GM21447 (cell line): ENCODE data around the gene XYLT1.

ENCODE experiments used
- ATAC-seq: cut with Tn5 transposase; IDR thresholded peaks from one replicate; pipeline ENCODE4 v1.9.1; 2021; ENCODE audit not compliant: unreplicated experiment

Gene XYLT1

GRCh38 chr16:17377360-17378324, 93.1 kb downstream of the XYLT1 start:
- peak; percentile 66 for ATAC-seq

GRCh38 chr16:17375461-17376304, 95.1 kb downstream of the XYLT1 start:
- ATAC-seq: no peak

GRCh38 chr16:17374668-17375255, 96.0 kb downstream of the XYLT1 start:
- ATAC-seq: no peak

- no peak for ATAC-seq
Measured at GRCh38 chr16:17373533-17373932, 97.2 kb downstream of the XYLT1 start.

GRCh38 chr16:17372386-17372785, 98.4 kb downstream of the XYLT1 start:
- no peak for ATAC-seq

- no peak for ATAC-seq
Measured at GRCh38 chr16:17371299-17371698, 99.5 kb downstream of the XYLT1 start.

GRCh38 chr16:17370731-17371285, 100.0 kb downstream of the XYLT1 start:
- no peak for ATAC-seq

GRCh38 chr16:17370223-17370707, 100.5 kb downstream of the XYLT1 start:
- ATAC-seq: no peak

- peak; percentile 81 for ATAC-seq
Measured at GRCh38 chr16:17369421-17370222, 101.1 kb downstream of the XYLT1 start.

- ATAC-seq: no peak
Measured at GRCh38 chr16:17368951-17369350, 101.8 kb downstream of the XYLT1 start.

GRCh38 chr16:17368446-17368845, 102.3 kb downstream of the XYLT1 start:
- no peak for ATAC-seq

GRCh38 chr16:17367923-17368322, 102.8 kb downstream of the XYLT1 start:
- ATAC-seq: no peak

- no peak for ATAC-seq
Measured at GRCh38 chr16:17367036-17367435, 103.7 kb downstream of the XYLT1 start.

- ATAC-seq: no peak
Measured at GRCh38 chr16:17366299-17366961, 104.3 kb downstream of the XYLT1 start.

GRCh38 chr16:17365591-17366298, 105.0 kb downstream of the XYLT1 start:
- no peak for ATAC-seq

GRCh38 chr16:17365211-17365541, 105.6 kb downstream of the XYLT1 start:
- no peak for ATAC-seq

- ATAC-seq: no peak
Measured at GRCh38 chr16:17364319-17365210, 106.2 kb downstream of the XYLT1 start.

- no peak for ATAC-seq
Measured at GRCh38 chr16:17362946-17363345, 107.8 kb downstream of the XYLT1 start.
